Thyroid gland (tissue), 4 donors: ENCODE data around the gene NMT2.

Source experiments
- POLR2A ChIP-seq, 2 donors: fragments of 450-650 bp; IDR thresholded peaks; one replicate each; pipeline ENCODE4 v1.6.1; 2017; ENCODE audit warnings: antibody characterized with exemption in 2 of 2, mild to moderate bottlenecking in 2 of 2, moderate library complexity in 1 of 2
- TF ChIP-seq, protein P1 (sequence below), 6 experiments: fragments of 200-600 bp in 3 of 6; fragments of 450-650 bp in 3 of 6; sonication (generic) in 3 of 6; IDR thresholded peaks; one replicate each; pipeline ENCODE4 v1.5.1; 2016 to 2019; ENCODE audit warnings: antibody characterized with exemption in 6 of 6, mild to moderate bottlenecking in 2 of 6, inconsistent platforms in 1 of 6, moderate library complexity in 1 of 6

DNA sequence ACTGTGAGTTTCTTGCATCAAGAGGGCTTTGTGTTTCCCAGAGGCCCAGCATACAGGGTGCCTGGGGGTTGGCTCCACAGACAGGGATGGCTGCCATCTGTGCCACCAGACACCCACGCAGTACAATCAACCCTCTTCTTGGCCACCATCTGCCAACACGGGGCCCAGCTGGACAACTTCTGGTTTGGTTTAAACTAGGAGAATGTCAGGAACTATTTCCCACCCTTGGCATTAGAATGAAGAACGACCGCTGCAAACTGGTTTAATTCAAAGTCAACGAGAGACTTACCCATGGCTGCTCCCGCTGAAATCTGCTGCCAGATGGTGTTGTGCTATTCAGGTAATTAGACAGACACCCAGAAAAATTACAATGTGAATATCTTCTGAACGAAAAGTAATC, 27.8 kb downstream of the NMT2 start:
- TF ChIP-seq, protein P1, sequence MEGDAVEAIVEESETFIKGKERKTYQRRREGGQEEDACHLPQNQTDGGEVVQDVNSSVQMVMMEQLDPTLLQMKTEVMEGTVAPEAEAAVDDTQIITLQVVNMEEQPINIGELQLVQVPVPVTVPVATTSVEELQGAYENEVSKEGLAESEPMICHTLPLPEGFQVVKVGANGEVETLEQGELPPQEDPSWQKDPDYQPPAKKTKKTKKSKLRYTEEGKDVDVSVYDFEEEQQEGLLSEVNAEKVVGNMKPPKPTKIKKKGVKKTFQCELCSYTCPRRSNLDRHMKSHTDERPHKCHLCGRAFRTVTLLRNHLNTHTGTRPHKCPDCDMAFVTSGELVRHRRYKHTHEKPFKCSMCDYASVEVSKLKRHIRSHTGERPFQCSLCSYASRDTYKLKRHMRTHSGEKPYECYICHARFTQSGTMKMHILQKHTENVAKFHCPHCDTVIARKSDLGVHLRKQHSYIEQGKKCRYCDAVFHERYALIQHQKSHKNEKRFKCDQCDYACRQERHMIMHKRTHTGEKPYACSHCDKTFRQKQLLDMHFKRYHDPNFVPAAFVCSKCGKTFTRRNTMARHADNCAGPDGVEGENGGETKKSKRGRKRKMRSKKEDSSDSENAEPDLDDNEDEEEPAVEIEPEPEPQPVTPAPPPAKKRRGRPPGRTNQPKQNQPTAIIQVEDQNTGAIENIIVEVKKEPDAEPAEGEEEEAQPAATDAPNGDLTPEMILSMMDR (IDR thresholded peaks at IDR 0.05) = no peak
- no peak for TF ChIP-seq POLR2A (IDR thresholded peaks at IDR 0.05)
